H1 (cell line): ENCODE results near the gene CACNG8. TPM values are rescaled to one million over a fixed set of nuclear protein-coding genes. Genes with fewer than 3 reads are reported as not detected.
A peak's percentile ranks its signal among the peaks of the same experiment; 100 is the strongest.

Experiments
- CTCF ChIA-PET: fragments of 300-600 bp; sonication (Branson Sonifier 250); formaldehyde crosslinking; loops from one replicate; lab custom pipeline; 2021; ENCODE audit not compliant: partially characterized antibody; lab: Charles Lee
- POLR2A ChIA-PET: fragments of 300-600 bp; sonication (Branson Sonifier 250); formaldehyde crosslinking; loops from one replicate; lab custom pipeline; 2021; ENCODE audit warnings: inconsistent platforms; ENCODE audit not compliant: partially characterized antibody; lab: Charles Lee
- DNase-seq, 2 experiments: peaks; one replicate each; pipeline versions ENCODE4 v3.0.0 to v3.0.0-alpha.2; 2010 to 2022; ENCODE audit warnings: low spot score in 2 of 2, low read depth in 1 of 2, mixed read lengths in 1 of 2
- FAIRE-seq: peaks from 2 replicates; lab custom pipeline; 2011; peaks lifted over from hg19 to GRCh38; lab: Jason Lieb, UNC
- H2AFZ ChIP-seq: 2 replicates; pipeline ENCODE4 v1.8.1; 2012; ENCODE audit warnings: low read length, inconsistent platforms
- H2AK5ac ChIP-seq: 2 replicates; pipeline ENCODE4 v1.6.1; 2013; ENCODE audit warnings: low read depth, low read length
- H2BK120ac ChIP-seq: replicated peaks from 2 replicates; pipeline ENCODE3; 2013; ENCODE audit warnings: low read depth, low read length, inconsistent platforms
- H2BK12ac ChIP-seq: 2 replicates; pipeline ENCODE4 v1.6.1; 2013; ENCODE audit warnings: low read depth, low read length
- H2BK15ac ChIP-seq: 2 replicates; pipeline ENCODE4 v1.6.1; 2013; ENCODE audit warnings: low read length
- H2BK20ac ChIP-seq: 2 replicates; pipeline ENCODE4 v1.6.1; 2013; ENCODE audit warnings: low read length
- H2BK5ac ChIP-seq: 2 replicates; pipeline ENCODE4 v1.6.1; 2013; ENCODE audit warnings: low read depth, low read length
- H3K14ac ChIP-seq: 2 replicates; pipeline ENCODE4 v1.6.1; 2013; ENCODE audit warnings: inconsistent platforms; ENCODE audit not compliant: insufficient read length
- H3K18ac ChIP-seq: 2 replicates; pipeline ENCODE4 v1.6.1; 2013; ENCODE audit warnings: low read length; ENCODE audit errors: extremely low read depth
- H3K23ac ChIP-seq: 2 replicates; pipeline ENCODE4 v1.6.1; 2013; ENCODE audit warnings: inconsistent platforms; ENCODE audit not compliant: insufficient read length
- H3K23me2 ChIP-seq: 2 replicates; pipeline ENCODE4 v1.6.1; 2013; ENCODE audit warnings: low read depth, low read length
- H3K27ac ChIP-seq: 2 replicates; pipeline ENCODE4 v1.6.1; 2011; ENCODE audit warnings: low read depth, low read length, inconsistent platforms
- H3K27me3 ChIP-seq, 4 experiments: replicated peaks in 1 of 4; 1 replicate in 1 of 4; 2 replicates in 3 of 4; pipeline versions ENCODE4 v1.6.1 to v1.8.1; 2011 to 2013; ENCODE audit warnings: low read length in 3 of 4, mild to moderate bottlenecking in 3 of 4, inconsistent platforms in 2 of 4, mixed read lengths in 2 of 4, moderate library complexity in 1 of 4; ENCODE audit not compliant: control insufficient read depth in 3 of 4, insufficient read depth in 3 of 4; ENCODE audit errors: extremely low read depth in 1 of 4
- H3K36me3 ChIP-seq, 4 experiments: 2 replicates each; pipeline versions ENCODE4 v1.6.1 to v1.8.1; 2011 to 2013; ENCODE audit warnings: mild to moderate bottlenecking in 4 of 4, low read length in 3 of 4, moderate library complexity in 2 of 4, control low read depth in 1 of 4, inconsistent platforms in 1 of 4; ENCODE audit not compliant: insufficient read depth in 4 of 4, control insufficient read depth in 2 of 4
- H3K4ac ChIP-seq: replicated peaks from 2 replicates; pipeline ENCODE3; 2013; ENCODE audit warnings: low read length, low read depth, mixed read lengths, inconsistent platforms; ENCODE audit not compliant: insufficient read length
- H3K4me1 ChIP-seq, 4 experiments: replicated peaks in 1 of 4; 1 replicate in 1 of 4; 2 replicates in 3 of 4; pipeline versions ENCODE4 v1.6.1 to v1.8.1; 2011 to 2013; ENCODE audit warnings: low read length in 3 of 4, inconsistent platforms in 2 of 4, mixed read lengths in 1 of 4; ENCODE audit not compliant: insufficient read depth in 4 of 4, control insufficient read depth in 3 of 4
- H3K4me2 ChIP-seq, 2 experiments: 2 replicates each; pipeline versions ENCODE4 v1.6.1 to v1.8.1; 2011 to 2013; ENCODE audit warnings: low read depth in 2 of 2, low read length in 2 of 2, control low read depth in 1 of 2, inconsistent platforms in 1 of 2, mild to moderate bottlenecking in 1 of 2; ENCODE audit not compliant: insufficient read depth in 1 of 2
- H3K4me3 ChIP-seq, 4 experiments: fragments of 200-600, 300-600 bp in 1 of 4; sonication (generic), shearing (Covaris generic), sonication (Bioruptor Twin) in 1 of 4; 2 replicates each; pipeline versions ENCODE4 v1.5.1 to v1.8.1; 2011 to 2016; ENCODE audit warnings: low read length in 4 of 4, low read depth in 3 of 4, control low read depth in 2 of 4, inconsistent platforms in 2 of 4, mild to moderate bottlenecking in 2 of 4, mixed read lengths in 1 of 4, moderate library complexity in 1 of 4; ENCODE audit not compliant: insufficient read depth in 2 of 4; ENCODE audit errors: extremely low read depth in 1 of 4
- H3K56ac ChIP-seq: replicated peaks from 2 replicates; pipeline ENCODE3; 2013; ENCODE audit warnings: low read depth, mild to moderate bottlenecking, mixed read lengths, low read length, inconsistent platforms; ENCODE audit not compliant: insufficient read length
- H3K79me1 ChIP-seq: 2 replicates; pipeline ENCODE4 v1.6.1; 2013; ENCODE audit warnings: low read depth, low read length, control low read depth
- H3K79me2 ChIP-seq, 2 experiments: 2 replicates each; pipeline versions ENCODE4 v1.6.1 to v1.8.1; 2012 to 2013; ENCODE audit warnings: low read length in 2 of 2, mild to moderate bottlenecking in 2 of 2, inconsistent platforms in 1 of 2; ENCODE audit not compliant: insufficient read depth in 2 of 2, control insufficient read depth in 1 of 2
- H3K9ac ChIP-seq, 4 experiments: replicated peaks in 1 of 4; 1 replicate in 1 of 4; 2 replicates in 3 of 4; pipeline versions ENCODE4 v1.6.1 to v1.8.1; 2011 to 2013; ENCODE audit warnings: low read depth in 3 of 4, low read length in 3 of 4, control low read depth in 2 of 4, mild to moderate bottlenecking in 2 of 4, moderate library complexity in 2 of 4, inconsistent platforms in 1 of 4; ENCODE audit errors: extremely low read depth in 1 of 4
- H3K9me3 ChIP-seq, 2 experiments: 2 replicates each; pipeline versions ENCODE4 v1.6.1 to v1.8.1; 2012 to 2013; ENCODE audit warnings: mild to moderate bottlenecking in 2 of 2, moderate library complexity in 2 of 2, control low read depth in 1 of 2, inconsistent platforms in 1 of 2, low read depth in 1 of 2, low read length in 1 of 2, mixed read lengths in 1 of 2; ENCODE audit not compliant: insufficient read depth in 2 of 2
- H4K20me1 ChIP-seq, 2 experiments: replicated peaks in 1 of 2; 2 replicates each; pipeline versions ENCODE3 to v1.8.1; 2011 to 2013; ENCODE audit warnings: inconsistent platforms in 2 of 2, low read length in 2 of 2, mild to moderate bottlenecking in 1 of 2; ENCODE audit not compliant: insufficient read depth in 2 of 2, control insufficient read depth in 1 of 2
- H4K5ac ChIP-seq: 2 replicates; pipeline ENCODE4 v1.6.1; 2013; ENCODE audit warnings: low read length, low read depth, mixed read lengths, inconsistent platforms; ENCODE audit not compliant: insufficient read length
- H4K8ac ChIP-seq: 2 replicates; pipeline ENCODE4 v1.8.0; 2013; ENCODE audit warnings: mild to moderate bottlenecking, moderate library complexity, low read length, inconsistent platforms; ENCODE audit not compliant: insufficient read depth; ENCODE audit errors: extremely low read depth
- H4K91ac ChIP-seq: replicated peaks from 2 replicates; pipeline ENCODE3; 2013; ENCODE audit warnings: low read length, mixed read lengths, inconsistent platforms; ENCODE audit not compliant: insufficient read length
- SP1 ChIP-seq: IDR thresholded peaks from 2 replicates; pipeline ENCODE4 v1.6.1; 2011; ENCODE audit warnings: low read depth, low read length
- WGBS, 2 experiments: shearing (Covaris generic) in 1 of 2; methylation state at CpG; one replicate each; pipeline versions ENCODE4 v1.1.6 to v1.1.7; 2013 to 2015; ENCODE audit warnings: low lambda C conversion rate in 2 of 2, mixed read lengths in 2 of 2, inconsistent platforms in 1 of 2, low coverage in 1 of 2, missing lambda C conversion rate in 1 of 2; ENCODE audit not compliant: insufficient replicate concordance in 2 of 2, insufficient coverage in 1 of 2, insufficient read length in 1 of 2; ENCODE audit errors: extremely low coverage in 1 of 2, missing lambda C conversion rate in 1 of 2; 5-methylcytosine and 5-hydroxymethylcytosine counted together
- polyA plus RNA-seq, 7 experiments: library from polyadenylated mRNA; depleted of rRNA in 3 of 7; stranded (reverse) in 5 of 7; unstranded in 2 of 7; fragments of >200 nt in 5 of 7; fragments of 200-250 nt in 2 of 7; gene quantifications; 1 replicate in 5 of 7; 2 replicates in 1 of 7; 4 replicates in 1 of 7; pipeline versions ENCODE4 v1.2.1 to v1.2.3, GENCODE V29; 2011 to 2013; ENCODE audit warnings: missing spikeins in 2 of 7, mixed read lengths in 2 of 7
- total RNA-seq: library from RNA; stranded (reverse); fragmentation: NEBNext Ultra II Directional; extraction: Animal tissue kit (Norgen Biotek cat#: 25700); gene quantifications from 2 replicates; pipeline ENCODE4 v1.2.1, GENCODE V29; 2021
- TF ChIP-seq, protein P1 (sequence below): IDR thresholded peaks from 2 replicates; pipeline ENCODE4 v1.6.1; 2012; ENCODE audit warnings: low read length, inconsistent platforms

Gene CACNG8
- total and polyA plus RNA-seq, 2 of the 8 experiments (the other 6 are each of a cell fraction or from before 2014, with no cell fraction given), result 0.41 to 4.5 TPM

DNA sequence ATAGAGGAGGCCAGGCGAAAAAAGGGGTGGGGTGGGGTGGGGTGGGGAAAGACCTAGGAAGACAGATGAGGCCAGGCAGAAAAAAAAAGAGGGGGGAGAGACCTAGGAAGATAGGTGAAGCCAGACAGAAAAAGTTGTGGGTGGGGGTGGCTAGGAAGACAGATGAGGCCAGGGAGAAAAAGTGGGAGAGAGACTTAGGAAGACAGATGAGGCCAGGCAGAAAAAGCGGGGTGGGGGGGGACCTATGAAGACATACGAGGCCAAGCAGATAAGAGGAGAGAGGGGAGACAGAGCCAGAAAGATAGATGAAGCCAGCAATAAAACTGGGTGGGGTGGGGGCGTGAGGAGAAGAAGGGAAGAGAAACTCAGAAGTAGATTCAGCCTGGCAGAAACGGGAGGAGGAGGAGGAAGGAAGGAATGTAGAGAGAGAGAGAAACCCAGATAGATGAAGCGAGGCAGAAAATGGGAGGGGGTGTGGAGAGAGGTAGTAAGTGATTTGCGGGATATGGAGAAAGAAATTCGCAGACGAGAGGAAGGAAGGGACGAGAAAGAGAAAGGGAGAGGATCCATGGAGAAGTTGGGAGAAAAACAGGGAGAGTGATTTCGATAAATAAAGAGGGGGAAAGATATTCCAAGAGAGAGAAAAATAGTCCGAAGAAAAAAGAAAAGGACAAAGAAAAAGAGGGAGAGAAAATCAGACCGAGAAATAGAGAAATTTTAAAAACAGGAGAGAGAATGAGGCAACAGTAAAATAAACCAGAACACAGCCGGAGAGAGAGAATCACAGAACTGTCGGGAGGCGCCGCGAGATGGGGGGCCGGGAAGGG, 16.5 kb downstream of the CACNG8 start:
- DNase-seq, result no peak

More for the DNA sequence above, 16.5 kb downstream of the CACNG8 start:
- H2AK5ac ChIP-seq, result no peak overlapping the region
- peaks cover 4 to 14% (median 9%) of the 10 kb centered on the region in 4 experiments for H3K4me1 ChIP-seq
- H3K4ac ChIP-seq, result no peak overlapping the region
- H2BK120ac ChIP-seq, result no peak overlapping the region
- peak overlapping the region; percentile 65 to 83 (median 76) for H3K9ac ChIP-seq
- H3K23me2 ChIP-seq, result peaks cover 28% of the 10 kb centered on the region
- no peak overlapping the region for H4K8ac ChIP-seq
- H4K20me1 ChIP-seq, result peaks cover 6 to 9% of the 10 kb centered on the region in 2 experiments
- H3K4me3 ChIP-seq, result peak overlapping the region; percentile 78 to 88 (median 84)
- CTCF ChIA-PET, result interaction anchor here (0.5 to 3.2 kb wide), 5 partner anchors 20 to 51 kb away, joined by 3 to 35 read pairs (median 5); no protein-coding TSS in a partner anchor
- H3K79me2 ChIP-seq, result peaks cover 0 to 3% of the 10 kb centered on the region in 2 experiments; a peak in 1 of 4 replicates
- POLR2A ChIA-PET, result interaction anchor here (0.6 to 3.3 kb wide), 13 partner anchors 8 to 126 kb away, joined by 3 to 30 read pairs (median 4); partner anchors contain the start of gene CACNG6
- no peak overlapping the region; the same call in 1 of the 2 replicates for H3K18ac ChIP-seq
- H4K5ac ChIP-seq, result no peak overlapping the region
- TF ChIP-seq, protein P1, sequence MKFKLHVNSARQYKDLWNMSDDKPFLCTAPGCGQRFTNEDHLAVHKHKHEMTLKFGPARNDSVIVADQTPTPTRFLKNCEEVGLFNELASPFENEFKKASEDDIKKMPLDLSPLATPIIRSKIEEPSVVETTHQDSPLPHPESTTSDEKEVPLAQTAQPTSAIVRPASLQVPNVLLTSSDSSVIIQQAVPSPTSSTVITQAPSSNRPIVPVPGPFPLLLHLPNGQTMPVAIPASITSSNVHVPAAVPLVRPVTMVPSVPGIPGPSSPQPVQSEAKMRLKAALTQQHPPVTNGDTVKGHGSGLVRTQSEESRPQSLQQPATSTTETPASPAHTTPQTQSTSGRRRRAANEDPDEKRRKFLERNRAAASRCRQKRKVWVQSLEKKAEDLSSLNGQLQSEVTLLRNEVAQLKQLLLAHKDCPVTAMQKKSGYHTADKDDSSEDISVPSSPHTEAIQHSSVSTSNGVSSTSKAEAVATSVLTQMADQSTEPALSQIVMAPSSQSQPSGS, result no peak
- 0 out of 2 replicates have a peak, but pooled peaks have one; percentile 21 for TF ChIP-seq SP1
- 0 out of 2 replicates have a peak overlapping the region, but pooled peaks have one; percentile 4 for H2BK12ac ChIP-seq
- no peak overlapping the region for H2BK15ac ChIP-seq
- FAIRE-seq, result no peak
- no peak overlapping the region for H3K23ac ChIP-seq
- no peak overlapping the region for H3K14ac ChIP-seq
- H3K79me1 ChIP-seq, result no peaks in the 10 kb centered on the region
- H2AFZ ChIP-seq, result no peak overlapping the region
- no peaks in the 10 kb centered on the region for H3K36me3 ChIP-seq
- no peak overlapping the region; the same call in 1 of the 2 replicates for H3K27ac ChIP-seq
- peak overlapping the region; percentile 78; the same call in 1 of the 2 replicates for H2BK5ac ChIP-seq
- peaks cover 0 to 2% (median 0%) of the 10 kb centered on the region in 4 experiments; a peak in 3 of 7 replicates for H3K27me3 ChIP-seq
- no peaks in the 10 kb centered on the region for H3K9me3 ChIP-seq
- peak overlapping the region; percentile 90 to 95 for H3K4me2 ChIP-seq
- H3K56ac ChIP-seq, result peak overlapping the region; percentile 3
- H4K91ac ChIP-seq, result peak overlapping the region; percentile 39
- H2BK20ac ChIP-seq, result no peak overlapping the region
- WGBS, 2 experiments, result 1% methylated on average over 17 of the region's 19 CpGs; no CpG with 5 or more reads in 1 of the 2 experiments
